GM12892 (cell line): ENCODE data around the gene AGPAT2.

Experiments
- DNase-seq: peaks from one replicate; pipeline ENCODE4 v3.0.0; 2011; ENCODE audit not compliant: insufficient read length
- FAIRE-seq: peaks from 2 replicates; lab custom pipeline; 2011; peaks lifted over from hg19 to GRCh38; lab: Jason Lieb, UNC
- POLR2A ChIP-seq: IDR thresholded peaks from 2 replicates; pipeline ENCODE4 v1.6.1; 2011; ENCODE audit warnings: low read depth, low read length, control low read depth
- POLR2AphosphoS5 ChIP-seq: IDR thresholded peaks from 2 replicates; pipeline ENCODE4 v1.6.1; 2011; ENCODE audit warnings: low read depth, low read length, control low read depth
- TAF1 ChIP-seq: IDR thresholded peaks from 2 replicates; pipeline ENCODE4 v1.6.1; 2011; ENCODE audit warnings: low read depth, mild to moderate bottlenecking, control low read depth, low read length, borderline replicate concordance

Gene AGPAT2

DNA sequence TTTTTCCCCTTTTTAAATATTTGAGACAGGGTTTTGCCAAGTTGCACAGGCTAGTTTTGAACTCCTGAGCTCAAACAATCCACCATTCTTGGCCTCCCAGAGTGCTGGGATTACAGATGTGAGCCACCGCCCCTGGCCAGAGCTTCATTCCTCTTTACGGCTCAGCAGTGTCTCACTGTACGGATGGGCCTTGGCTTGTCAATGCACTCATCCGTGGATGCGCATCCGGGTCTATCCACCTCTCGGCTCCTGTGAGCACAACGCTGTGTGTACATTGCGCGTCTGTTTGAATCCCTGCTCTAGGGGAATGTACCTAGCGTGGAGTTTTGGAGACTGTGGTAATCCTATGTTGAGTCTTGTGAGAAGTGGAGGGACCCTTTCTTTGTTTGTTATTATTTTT lies 35.4 kb downstream of the AGPAT2 start:
- no peak for DNase-seq
- TF ChIP-seq TAF1 (no peak), POLR2A (no peak), POLR2AphosphoS5 (no peak)
- no peak for FAIRE-seq

DNA sequence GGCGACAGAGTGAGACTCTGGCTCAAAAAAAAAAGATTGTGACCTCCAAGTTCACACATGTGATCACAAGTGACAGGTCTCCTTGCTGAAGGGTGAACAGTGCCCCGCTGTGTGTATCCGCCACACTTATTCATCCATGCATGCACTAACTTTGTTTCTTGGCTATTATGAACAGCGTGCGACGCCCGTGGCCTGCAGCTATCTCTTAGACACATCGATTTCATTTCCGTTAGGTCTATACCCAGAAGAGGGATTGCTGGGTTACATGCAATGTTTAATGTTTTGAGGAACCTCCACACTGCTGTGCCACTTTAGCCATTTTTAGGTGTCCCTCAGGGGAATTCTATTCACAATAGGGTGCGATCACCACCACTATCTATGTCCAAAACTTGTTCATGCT lies 36.6 kb downstream of the AGPAT2 start:
- TF ChIP-seq TAF1 (no peak), POLR2A (no peak), POLR2AphosphoS5 (no peak)
- no peak for DNase-seq
- FAIRE-seq = no peak

DNA sequence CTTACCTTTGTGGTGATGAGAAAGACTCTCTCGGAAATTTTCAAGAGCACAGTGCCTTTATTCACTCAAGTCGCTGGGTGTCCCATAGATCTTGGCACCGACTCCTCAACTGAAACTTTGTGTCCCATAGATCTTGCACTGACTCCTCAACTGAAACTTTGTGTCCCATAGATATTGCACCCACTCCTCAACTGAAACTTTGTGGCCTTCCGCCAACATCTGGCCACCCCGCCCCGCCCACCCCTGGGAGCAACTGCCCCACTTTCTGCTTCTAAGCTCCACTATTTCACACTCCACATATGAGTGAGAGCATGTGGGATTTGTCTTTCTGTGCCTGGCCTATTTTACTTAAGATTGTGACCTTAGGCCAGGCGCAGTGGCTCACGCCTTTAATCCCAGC lies 37.2 kb downstream of the AGPAT2 start:
- FAIRE-seq = no peak
- DNase-seq = no peak
- TF ChIP-seq POLR2AphosphoS5 = no peak
- no peak for TF ChIP-seq POLR2A
- TF ChIP-seq TAF1 = no peak

DNA sequence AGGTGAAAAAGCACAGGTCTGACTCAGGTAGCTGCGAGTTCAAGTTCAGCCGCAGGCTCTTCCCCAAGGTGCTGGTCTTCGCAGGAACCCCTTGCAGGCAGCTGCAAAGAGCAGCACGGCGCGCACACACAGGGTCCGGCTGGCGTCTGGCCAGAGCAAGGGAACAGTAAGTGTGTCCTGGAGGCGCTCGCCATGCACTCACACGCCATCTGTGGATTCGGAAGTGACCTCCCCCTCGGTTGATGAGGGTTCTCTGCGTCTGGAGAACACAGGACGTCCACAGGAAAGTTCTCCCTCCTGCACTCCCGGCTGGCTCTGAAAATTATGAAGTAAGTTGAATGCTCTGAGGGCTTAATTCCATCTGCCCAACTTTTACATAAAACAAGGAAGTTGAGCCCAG lies 38.5 kb downstream of the AGPAT2 start:
- DNase-seq (no peak), FAIRE-seq (no peak)
- no peak for TF ChIP-seq POLR2A
- TF ChIP-seq TAF1 = no peak
- no peak for TF ChIP-seq POLR2AphosphoS5

DNA sequence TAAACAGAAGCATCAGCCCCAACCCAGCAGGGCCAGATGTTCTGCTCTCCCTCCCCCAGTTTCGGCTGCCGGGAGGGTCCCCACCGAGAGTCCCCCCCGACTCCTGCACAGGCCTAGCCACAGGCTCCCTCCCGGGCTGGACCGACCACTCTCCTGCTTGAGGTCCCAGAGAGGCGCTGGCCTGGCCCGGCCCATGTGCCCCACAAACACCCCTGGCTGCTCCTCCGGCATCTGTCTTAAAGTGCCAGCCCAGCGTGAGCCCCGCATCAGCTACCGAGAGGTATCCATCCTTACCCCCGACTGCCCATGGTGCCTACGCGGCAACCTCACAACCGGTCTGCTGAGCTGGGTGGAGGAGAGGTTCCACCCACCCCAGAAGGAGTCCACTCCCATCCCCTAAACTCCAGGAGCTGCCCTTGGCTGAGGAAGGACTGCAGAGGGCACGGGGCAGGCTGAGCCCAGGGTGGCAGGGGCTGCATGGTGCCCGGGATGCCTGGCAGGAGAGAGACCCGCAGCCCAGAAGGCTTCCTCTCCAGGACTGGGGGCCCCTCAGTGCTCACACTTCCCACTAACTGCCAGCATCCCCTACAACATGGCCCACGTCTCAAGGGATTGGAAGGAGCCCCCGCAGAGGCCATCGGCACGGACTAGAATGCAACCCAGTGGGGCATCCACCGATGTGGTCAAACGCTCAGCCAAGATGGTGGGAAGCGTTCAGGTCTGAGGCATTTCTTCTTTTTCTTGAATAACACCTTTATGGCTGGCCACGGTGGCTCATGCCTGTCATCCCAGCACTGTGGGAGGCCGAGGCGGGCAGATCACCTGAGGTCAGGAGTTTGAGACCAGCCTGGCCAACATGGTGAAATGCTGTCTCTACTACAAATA lies 40.2 kb downstream of the AGPAT2 start:
- TF ChIP-seq POLR2AphosphoS5 (no peak), POLR2A (no peak), TAF1 (no peak)
- FAIRE-seq (no peak), DNase-seq (no peak)

DNA sequence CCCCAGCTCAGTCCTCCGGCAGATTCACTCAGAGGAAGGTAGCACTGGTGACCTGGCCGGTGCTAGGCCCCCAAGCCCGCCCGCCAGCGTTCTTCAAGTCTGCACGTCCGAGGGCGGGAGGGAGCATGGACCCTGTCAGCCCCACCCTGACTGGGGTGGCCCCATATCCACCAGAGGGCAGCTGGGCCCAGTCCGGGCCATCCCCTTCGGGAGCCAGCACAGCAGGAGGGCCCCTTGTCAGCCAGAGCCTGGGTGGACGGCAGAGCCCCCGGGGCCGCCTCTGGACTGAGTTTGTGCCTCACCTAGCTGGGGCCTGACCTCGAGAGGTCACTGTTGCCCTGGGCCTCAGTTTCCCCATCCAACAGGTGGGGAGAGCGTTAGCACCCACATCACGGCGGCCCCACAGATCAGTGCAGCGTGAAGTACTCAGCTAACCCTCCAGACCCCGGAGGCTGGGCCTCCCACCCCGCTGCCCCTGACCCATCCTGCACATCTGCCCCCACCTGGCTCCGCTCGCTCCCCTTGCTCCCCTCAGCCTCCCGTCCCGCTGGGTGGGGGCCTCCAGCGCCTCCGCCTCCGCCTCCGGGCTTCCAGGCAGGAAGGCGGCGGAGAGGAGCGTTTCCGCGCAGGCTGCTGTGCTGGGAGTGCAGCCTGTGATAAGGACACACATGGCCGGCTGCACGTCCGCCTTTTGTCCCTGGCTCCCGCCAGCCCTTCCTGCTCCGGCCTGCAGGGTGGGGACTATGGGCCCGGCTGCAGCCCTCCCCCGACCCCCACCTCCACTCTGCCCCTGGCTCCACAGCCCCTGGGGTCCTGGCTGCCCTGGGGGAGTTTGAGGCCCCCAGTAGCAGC lies 41.1 kb downstream of the AGPAT2 start:
- DNase-seq = no peak
- no peak for TF ChIP-seq TAF1
- no peak for TF ChIP-seq POLR2AphosphoS5
- TF ChIP-seq POLR2A = no peak
- FAIRE-seq = no peak

DNA sequence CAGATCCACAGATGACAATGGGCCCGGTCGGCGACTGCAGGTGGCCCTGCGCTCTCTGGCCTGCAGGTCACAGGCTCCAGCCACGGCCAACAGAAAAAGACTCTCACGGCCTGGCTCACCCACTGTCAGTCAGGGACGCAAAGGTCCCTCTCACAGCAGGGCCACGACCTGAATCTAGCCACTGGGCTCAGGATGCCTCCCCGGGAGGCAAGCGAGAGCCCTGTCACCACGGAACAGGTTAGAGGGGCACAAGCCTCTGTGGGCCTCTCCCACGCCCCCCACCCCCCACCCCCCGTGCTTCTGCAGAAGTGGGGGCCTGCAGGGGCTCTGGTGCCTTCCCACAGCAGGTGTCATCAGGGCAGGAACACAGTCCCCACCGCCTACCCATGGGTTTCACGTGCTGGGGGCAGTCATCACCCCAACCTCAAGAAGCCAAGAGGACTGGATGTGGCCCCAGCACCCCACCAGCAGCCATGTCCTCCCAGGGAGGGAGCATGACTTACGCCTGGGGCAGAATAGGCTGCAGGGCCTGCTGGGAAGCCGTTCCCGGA lies 41.8 kb downstream of the AGPAT2 start:
- FAIRE-seq (no peak), DNase-seq (no peak)
- TF ChIP-seq TAF1 (no peak), POLR2A (no peak), POLR2AphosphoS5 (no peak)

DNA sequence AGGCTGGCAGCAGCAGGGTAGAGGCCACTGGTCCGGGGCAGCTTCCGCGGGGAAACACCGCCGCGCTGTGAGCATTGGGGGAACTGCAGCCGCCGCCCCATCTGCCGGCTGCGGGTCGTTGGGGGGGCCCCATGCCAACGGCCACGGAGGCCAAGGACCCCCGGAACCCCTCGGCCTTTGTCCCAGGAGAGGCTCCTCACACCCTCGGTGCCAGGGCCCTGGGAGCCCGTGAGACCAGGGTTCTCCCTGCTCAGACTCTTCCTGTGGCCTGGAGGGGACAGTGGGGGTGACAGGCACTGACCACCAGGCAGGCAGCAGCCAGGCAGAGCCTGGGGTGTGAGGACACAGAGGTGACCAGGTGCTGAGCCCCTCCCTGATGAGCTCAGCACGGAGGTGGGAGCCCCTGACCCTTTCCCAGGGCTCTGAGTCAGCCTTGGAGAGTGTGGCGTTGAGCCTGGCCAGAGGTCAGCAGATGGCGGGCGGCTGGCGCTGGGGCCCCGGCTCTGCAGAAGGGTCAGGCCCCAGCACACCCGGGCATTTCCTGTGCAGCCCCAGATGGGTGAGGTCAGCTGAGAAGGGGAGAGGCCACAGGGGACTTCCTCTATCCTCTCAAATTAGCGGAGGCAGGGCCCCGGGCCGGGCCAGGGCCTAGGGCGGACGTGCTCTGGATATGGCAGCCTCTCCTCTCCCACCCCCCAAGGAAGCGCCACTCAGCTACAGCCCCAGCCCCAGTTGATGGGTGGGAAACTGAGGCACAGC lies 42.5 kb downstream of the AGPAT2 start:
- DNase-seq (peak; percentile 91), FAIRE-seq (peak; percentile 40)
- TF ChIP-seq POLR2AphosphoS5 (no peak), TAF1 (no peak), POLR2A (no peak)

DNA sequence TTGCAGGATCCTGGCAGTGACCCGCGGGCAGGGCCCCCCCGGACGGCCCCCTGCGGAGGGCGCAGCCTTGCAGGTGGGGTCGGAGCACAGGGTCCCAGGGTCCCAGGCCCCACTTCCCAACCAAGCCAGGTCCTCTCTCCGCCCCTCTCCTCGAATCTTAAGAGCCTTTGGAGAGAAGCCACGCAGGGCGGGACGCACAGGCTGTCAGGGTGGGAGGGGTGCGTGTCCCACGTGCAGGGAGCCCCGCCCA lies 43.0 kb downstream of the AGPAT2 start:
- no peak for DNase-seq
- FAIRE-seq = no peak
- TF ChIP-seq POLR2AphosphoS5 (no peak), POLR2A (no peak), TAF1 (no peak)

DNA sequence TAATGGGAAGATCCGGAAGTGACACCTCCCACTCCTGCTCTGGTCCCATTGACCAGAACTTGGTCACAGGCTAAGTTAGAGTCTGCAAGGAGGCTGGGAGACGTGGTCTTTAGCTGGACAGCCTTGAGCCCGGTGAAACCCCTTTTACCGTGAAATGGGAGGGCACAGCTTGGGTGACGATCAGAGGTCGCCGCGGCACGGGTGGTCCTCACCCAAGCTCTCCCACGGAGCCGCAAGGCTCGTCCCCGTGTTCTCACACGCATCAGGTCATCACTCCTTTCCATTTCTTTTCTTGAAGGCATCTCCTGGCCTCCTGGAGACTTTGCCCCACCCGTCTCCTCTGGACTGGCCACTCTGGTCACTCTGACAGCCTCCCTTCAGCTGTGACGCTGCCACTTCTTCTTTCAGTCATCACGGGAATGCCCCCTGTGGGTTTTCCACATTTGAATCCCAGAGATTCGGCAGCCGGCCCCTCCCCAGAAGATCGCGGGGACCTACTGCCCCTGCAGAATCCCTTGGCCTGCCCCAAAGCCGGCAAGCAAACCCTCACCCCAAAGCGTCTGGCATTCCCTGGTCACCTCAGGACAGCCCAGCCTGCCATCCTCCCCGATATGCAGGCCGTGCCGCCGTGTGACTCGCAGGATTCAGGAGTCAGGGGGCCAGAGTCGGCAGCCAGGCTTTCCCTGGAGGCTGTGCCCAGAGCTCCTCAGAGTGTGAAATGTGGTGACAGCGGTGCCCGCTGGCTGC lies 43.5 kb downstream of the AGPAT2 start:
- FAIRE-seq (no peak), DNase-seq (no peak)
- TF ChIP-seq TAF1 (no peak), POLR2AphosphoS5 (no peak), POLR2A (no peak)

DNA sequence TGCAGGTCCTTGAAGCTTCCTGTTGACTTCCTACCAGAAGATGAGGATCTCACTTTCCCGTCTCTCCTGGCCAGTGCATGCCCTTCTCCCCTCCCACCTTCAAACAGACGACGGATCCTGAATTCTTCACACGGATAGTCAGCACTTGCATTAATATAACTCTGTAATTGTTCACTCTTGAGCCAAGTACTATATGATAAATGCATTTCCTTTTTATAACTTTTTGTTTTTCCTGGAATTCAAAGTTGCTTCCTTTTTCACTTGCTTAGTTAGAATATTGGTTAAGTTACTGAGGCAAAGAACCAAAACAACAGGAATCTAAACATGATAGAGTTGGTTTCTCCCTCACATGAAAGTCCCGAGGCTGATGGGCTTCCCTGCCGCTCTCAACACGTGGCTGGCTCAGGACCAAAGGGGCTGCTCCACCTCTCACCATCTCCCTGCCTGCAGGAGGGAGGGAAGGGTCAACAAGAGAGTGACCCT lies 44.8 kb downstream of the AGPAT2 start:
- no peak for TF ChIP-seq POLR2AphosphoS5
- DNase-seq (no peak), FAIRE-seq (no peak)
